Neural cell (in vitro differentiated cells): Measurements from ENCODE around the gene ROCK2. TPM values are rescaled to one million over a fixed set of nuclear protein-coding genes. Genes with fewer than 3 reads are reported as not detected.

Experiments
- H2AFZ ChIP-seq: fragments of 200-600, 300-800 bp; sonication (generic), shearing (Covaris generic); 2 replicates; pipeline ENCODE4 v1.6.0; 2014; ENCODE audit warnings: low read depth, mild to moderate bottlenecking, antibody characterized with exemption, low read length, moderate library complexity
- H3F3A ChIP-seq: fragments of 200-600 bp; shearing (Covaris generic); 2 replicates; pipeline ENCODE4 v1.6.1; 2016; ENCODE audit warnings: mild to moderate bottlenecking, moderate library complexity, mixed read lengths, antibody characterized with exemption, low read length; ENCODE audit not compliant: insufficient read depth, poor library complexity, severe bottlenecking
- H3K27ac ChIP-seq: fragments of 200-600, 300-800 bp; sonication (generic), shearing (Covaris generic); 2 replicates; pipeline ENCODE4 v1.5.1; 2014; ENCODE audit warnings: mild to moderate bottlenecking, low read length, moderate library complexity
- H3K27me3 ChIP-seq: fragments of 300-800, 200-600 bp; sonication (generic), shearing (Covaris generic); 2 replicates; pipeline ENCODE4 v1.6.0; 2014; ENCODE audit warnings: mild to moderate bottlenecking, low read depth, low read length, moderate library complexity; ENCODE audit not compliant: insufficient read depth
- H3K36me3 ChIP-seq: fragments of 300-800, 200-600 bp; sonication (generic), shearing (Covaris generic); 2 replicates; pipeline ENCODE4 v1.5.1; 2014; ENCODE audit warnings: mild to moderate bottlenecking, antibody characterized with exemption, low read length, moderate library complexity; ENCODE audit not compliant: insufficient read depth
- H3K4me2 ChIP-seq: fragments of 300-800, 200-600 bp; sonication (generic), shearing (Covaris generic); 2 replicates; pipeline ENCODE4 v1.6.0; 2014; ENCODE audit warnings: mild to moderate bottlenecking, low read length
- H3K4me3 ChIP-seq: fragments of 300-800, 200-600 bp; sonication (generic), shearing (Covaris generic); 2 replicates; pipeline ENCODE4 v1.5.1; 2014; ENCODE audit warnings: mild to moderate bottlenecking, low read length, moderate library complexity
- H3K79me2 ChIP-seq: fragments of 200-600 bp; shearing (Covaris generic); replicated peaks from 2 replicates; pipeline ENCODE4 v1.6.0; 2014; ENCODE audit warnings: mild to moderate bottlenecking, low read length, moderate library complexity; ENCODE audit not compliant: insufficient read depth
- H3K9ac ChIP-seq: fragments of 300-800, 200-600 bp; sonication (generic), shearing (Covaris generic); 2 replicates; pipeline ENCODE4 v1.6.1; 2016; ENCODE audit warnings: mild to moderate bottlenecking, low read length, mixed read lengths
- H3K9me2 ChIP-seq: fragments of 200-600 bp; shearing (Covaris generic); 2 replicates; pipeline ENCODE4 v1.6.1; 2016; ENCODE audit warnings: mild to moderate bottlenecking, low read length, mixed read lengths; ENCODE audit not compliant: insufficient read depth
- H3K9me3 ChIP-seq: fragments of 200-600, 300-800 bp; sonication (generic), shearing (Covaris generic); 2 replicates; pipeline ENCODE4 v1.6.1; 2016; ENCODE audit warnings: mild to moderate bottlenecking, mixed run types, low read length, moderate library complexity, mixed read lengths
- H4K20me1 ChIP-seq: fragments of 200-600 bp; shearing (Covaris generic); 2 replicates; pipeline ENCODE4 v1.6.1; 2016; ENCODE audit warnings: mild to moderate bottlenecking, mixed run types; ENCODE audit not compliant: insufficient read depth
- EP300 ChIP-seq: fragments of 450-650 bp; conservative IDR thresholded peaks from 2 replicates; pipeline ENCODE4 v1.6.1; 2014; ENCODE audit warnings: antibody characterized with exemption, mild to moderate bottlenecking, moderate library complexity; ENCODE audit not compliant: poor library complexity, severe bottlenecking
- EZH2 ChIP-seq: fragments of 200-600, 300-800 bp; shearing (Covaris generic), sonication (generic); IDR thresholded peaks from 2 replicates; pipeline ENCODE4 v1.6.1; 2014; ENCODE audit warnings: antibody characterized with exemption, low read length, borderline replicate concordance, mild to moderate bottlenecking; ENCODE audit not compliant: insufficient read depth, poor library complexity, severe bottlenecking
- MXI1 ChIP-seq: fragments of 450-650 bp; conservative IDR thresholded peaks from 2 replicates; pipeline ENCODE4 v1.6.1; 2014; ENCODE audit warnings: antibody characterized with exemption, mild to moderate bottlenecking; ENCODE audit not compliant: poor library complexity, severe bottlenecking
- POLR2AphosphoS5 ChIP-seq: IDR thresholded peaks from 2 replicates; pipeline ENCODE4 v1.6.1; 2012
- RAD21 ChIP-seq: fragments of 450-650 bp; conservative IDR thresholded peaks from 2 replicates; pipeline ENCODE4 v1.6.1; 2014; ENCODE audit warnings: antibody characterized with exemption, mild to moderate bottlenecking, moderate library complexity
- SMC3 ChIP-seq: fragments of 450-650 bp; conservative IDR thresholded peaks from 2 replicates; pipeline ENCODE4 v1.6.1; 2014; ENCODE audit warnings: antibody characterized with exemption, mild to moderate bottlenecking, moderate library complexity; ENCODE audit not compliant: poor library complexity
- TAF1 ChIP-seq: IDR thresholded peaks from 2 replicates; pipeline ENCODE4 v1.6.1; 2012; ENCODE audit warnings: low read depth
- polyA plus RNA-seq: library from polyadenylated mRNA; depleted of rRNA; stranded (reverse); fragments of >200 nt; gene quantifications from 2 replicates; pipeline ENCODE4 v1.2.3, GENCODE V29; 2014
- TF ChIP-seq, protein P1 (sequence below): fragments of 450-650 bp; IDR thresholded peaks from 2 replicates; pipeline ENCODE4 v1.5.1; 2014; ENCODE audit warnings: antibody characterized with exemption, mild to moderate bottlenecking, moderate library complexity; ENCODE audit not compliant: poor library complexity, severe bottlenecking
- TF ChIP-seq, protein P2 (sequence below): IDR thresholded peaks from 2 replicates; pipeline ENCODE4 v1.6.1; 2012; ENCODE audit warnings: borderline replicate concordance

ROCK2 gene
- polyA plus RNA-seq, 1 donor from 2014 or later: 25.7 TPM

DNA sequence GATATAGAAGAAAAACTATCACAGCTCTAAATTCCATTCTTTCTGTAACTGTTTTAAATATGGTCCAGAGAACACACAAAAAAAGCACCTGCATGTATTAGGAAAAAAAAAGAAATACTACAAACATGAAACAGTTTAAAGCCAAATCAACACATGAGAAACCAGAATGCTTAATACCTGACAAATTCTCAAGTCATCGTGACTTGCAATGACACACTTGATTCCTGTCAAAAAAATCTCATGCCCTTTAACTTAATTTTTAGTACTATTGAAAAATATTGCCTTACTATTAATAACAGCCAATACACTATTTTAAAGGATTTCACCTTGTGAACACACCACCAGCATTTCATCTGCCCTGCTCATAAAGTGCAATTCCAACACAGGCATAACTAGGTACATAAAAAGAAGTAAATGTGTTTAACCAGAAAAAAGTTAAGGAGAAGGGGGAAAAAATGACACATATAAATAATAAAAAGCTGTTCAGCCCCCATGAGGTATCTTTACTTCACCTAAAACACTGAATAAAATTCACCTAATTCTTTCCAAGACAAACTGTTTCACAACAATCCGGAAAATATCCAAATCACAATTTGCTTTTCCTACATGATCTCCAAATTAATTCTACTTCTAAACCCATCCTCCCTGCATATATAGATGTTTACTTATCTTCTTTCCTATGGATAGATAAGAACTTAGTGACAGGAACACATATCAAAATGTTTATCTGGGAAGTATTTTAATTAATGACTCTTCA, 10.8 kb downstream of the ROCK2 start:
- no peaks in the 10 kb centered on the region for H4K20me1 ChIP-seq
- no peak overlapping the region for H2AFZ ChIP-seq
- H3K9ac ChIP-seq: no peak overlapping the region
- no peak overlapping the region for H3K4me2 ChIP-seq
- no peaks in the 10 kb centered on the region for H3F3A ChIP-seq
- peaks cover 4% of the 10 kb centered on the region for H3K9me3 ChIP-seq
- no peak overlapping the region for H3K4me3 ChIP-seq
- H3K27me3 ChIP-seq: no peaks in the 10 kb centered on the region
- H3K36me3 ChIP-seq: no peaks in the 10 kb centered on the region
- no peaks in the 10 kb centered on the region for H3K9me2 ChIP-seq
- H3K79me2 ChIP-seq: peaks cover 75% of the 10 kb centered on the region
- TF ChIP-seq, protein P1, sequence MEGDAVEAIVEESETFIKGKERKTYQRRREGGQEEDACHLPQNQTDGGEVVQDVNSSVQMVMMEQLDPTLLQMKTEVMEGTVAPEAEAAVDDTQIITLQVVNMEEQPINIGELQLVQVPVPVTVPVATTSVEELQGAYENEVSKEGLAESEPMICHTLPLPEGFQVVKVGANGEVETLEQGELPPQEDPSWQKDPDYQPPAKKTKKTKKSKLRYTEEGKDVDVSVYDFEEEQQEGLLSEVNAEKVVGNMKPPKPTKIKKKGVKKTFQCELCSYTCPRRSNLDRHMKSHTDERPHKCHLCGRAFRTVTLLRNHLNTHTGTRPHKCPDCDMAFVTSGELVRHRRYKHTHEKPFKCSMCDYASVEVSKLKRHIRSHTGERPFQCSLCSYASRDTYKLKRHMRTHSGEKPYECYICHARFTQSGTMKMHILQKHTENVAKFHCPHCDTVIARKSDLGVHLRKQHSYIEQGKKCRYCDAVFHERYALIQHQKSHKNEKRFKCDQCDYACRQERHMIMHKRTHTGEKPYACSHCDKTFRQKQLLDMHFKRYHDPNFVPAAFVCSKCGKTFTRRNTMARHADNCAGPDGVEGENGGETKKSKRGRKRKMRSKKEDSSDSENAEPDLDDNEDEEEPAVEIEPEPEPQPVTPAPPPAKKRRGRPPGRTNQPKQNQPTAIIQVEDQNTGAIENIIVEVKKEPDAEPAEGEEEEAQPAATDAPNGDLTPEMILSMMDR: no peak
- no peak for TF ChIP-seq TAF1
- no peak for TF ChIP-seq SMC3
- TF ChIP-seq EZH2: no peak
- TF ChIP-seq EP300: no peak
- TF ChIP-seq RAD21: no peak
- TF ChIP-seq, protein P2, sequence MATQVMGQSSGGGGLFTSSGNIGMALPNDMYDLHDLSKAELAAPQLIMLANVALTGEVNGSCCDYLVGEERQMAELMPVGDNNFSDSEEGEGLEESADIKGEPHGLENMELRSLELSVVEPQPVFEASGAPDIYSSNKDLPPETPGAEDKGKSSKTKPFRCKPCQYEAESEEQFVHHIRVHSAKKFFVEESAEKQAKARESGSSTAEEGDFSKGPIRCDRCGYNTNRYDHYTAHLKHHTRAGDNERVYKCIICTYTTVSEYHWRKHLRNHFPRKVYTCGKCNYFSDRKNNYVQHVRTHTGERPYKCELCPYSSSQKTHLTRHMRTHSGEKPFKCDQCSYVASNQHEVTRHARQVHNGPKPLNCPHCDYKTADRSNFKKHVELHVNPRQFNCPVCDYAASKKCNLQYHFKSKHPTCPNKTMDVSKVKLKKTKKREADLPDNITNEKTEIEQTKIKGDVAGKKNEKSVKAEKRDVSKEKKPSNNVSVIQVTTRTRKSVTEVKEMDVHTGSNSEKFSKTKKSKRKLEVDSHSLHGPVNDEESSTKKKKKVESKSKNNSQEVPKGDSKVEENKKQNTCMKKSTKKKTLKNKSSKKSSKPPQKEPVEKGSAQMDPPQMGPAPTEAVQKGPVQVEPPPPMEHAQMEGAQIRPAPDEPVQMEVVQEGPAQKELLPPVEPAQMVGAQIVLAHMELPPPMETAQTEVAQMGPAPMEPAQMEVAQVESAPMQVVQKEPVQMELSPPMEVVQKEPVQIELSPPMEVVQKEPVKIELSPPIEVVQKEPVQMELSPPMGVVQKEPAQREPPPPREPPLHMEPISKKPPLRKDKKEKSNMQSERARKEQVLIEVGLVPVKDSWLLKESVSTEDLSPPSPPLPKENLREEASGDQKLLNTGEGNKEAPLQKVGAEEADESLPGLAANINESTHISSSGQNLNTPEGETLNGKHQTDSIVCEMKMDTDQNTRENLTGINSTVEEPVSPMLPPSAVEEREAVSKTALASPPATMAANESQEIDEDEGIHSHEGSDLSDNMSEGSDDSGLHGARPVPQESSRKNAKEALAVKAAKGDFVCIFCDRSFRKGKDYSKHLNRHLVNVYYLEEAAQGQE: no peak
- TF ChIP-seq MXI1: no peak
- TF ChIP-seq POLR2AphosphoS5: no peak
- H3K27ac ChIP-seq: no peak overlapping the region

GRCh38 chr2:11332596-11332995, 11.8 kb downstream of the ROCK2 start:
- no peaks in the 10 kb centered on the region for H4K20me1 ChIP-seq
- peaks cover 75% of the 10 kb centered on the region for H3K79me2 ChIP-seq
- no peak overlapping the region for H3K4me3 ChIP-seq
- H3K9me2 ChIP-seq: no peaks in the 10 kb centered on the region
- H3K27me3 ChIP-seq: no peaks in the 10 kb centered on the region
- no peaks in the 10 kb centered on the region for H3F3A ChIP-seq
- TF ChIP-seq RAD21 (no peak), TAF1 (no peak)
- TF ChIP-seq, protein P1: no peak
- no peak overlapping the region for H3K27ac ChIP-seq
- H3K36me3 ChIP-seq: no peaks in the 10 kb centered on the region
- H2AFZ ChIP-seq: no peak overlapping the region
- peaks cover 4% of the 10 kb centered on the region for H3K9me3 ChIP-seq
- H3K4me2 ChIP-seq: no peak overlapping the region
- H3K9ac ChIP-seq: no peak overlapping the region
